Activated T-helper 9 cell treated with anti-CD3 and anti-CD28 coated beads, Interleukin-2, amount 50 U/mL, for 16 hours (primary cell): ENCODE measurements around the gene LPP.
"Not testable (repeated sequence)": the region's sequence is repeated elsewhere in the genome, so short reads cannot be mapped to it uniquely, and the experiment has no call there.

Experiments
- DNase-seq: peaks from one replicate; pipeline ENCODE4 v3.0.0-alpha.2; 2020; ENCODE audit warnings: low read depth

The LPP gene

GRCh38 chr3:188401244-188401993, 247.5 kb downstream of the LPP start:
- DNase-seq = no peak

GRCh38 chr3:188402229-188402628, 248.3 kb downstream of the LPP start:
- DNase-seq = no peak

GRCh38 chr3:188403404-188403803, 249.4 kb downstream of the LPP start:
- DNase-seq = no peak

GRCh38 chr3:188404124-188404523, 250.2 kb downstream of the LPP start:
- DNase-seq = no peak

GRCh38 chr3:188404701-188405100, 250.7 kb downstream of the LPP start:
- DNase-seq = no peak

- no peak for DNase-seq
These were observed 253.4 kb downstream of the LPP start for GRCh38 chr3:188407158-188407880.

GRCh38 chr3:188408831-188409230, 254.9 kb downstream of the LPP start:
- no peak for DNase-seq

GRCh38 chr3:188411750-188412149, 257.8 kb downstream of the LPP start:
- DNase-seq = no peak

- DNase-seq = no peak
These were observed 261.2 kb downstream of the LPP start for GRCh38 chr3:188415196-188415595.

- DNase-seq = no peak
These were observed 262.1 kb downstream of the LPP start for GRCh38 chr3:188416041-188416440.

- no peak for DNase-seq
These were observed 263.3 kb downstream of the LPP start for GRCh38 chr3:188417271-188417696.

- DNase-seq = no peak
These were observed 263.8 kb downstream of the LPP start for GRCh38 chr3:188417766-188418165.

- no peak for DNase-seq
These were observed 267.3 kb downstream of the LPP start for GRCh38 chr3:188421151-188421821.

- no peak for DNase-seq
These were observed 268.0 kb downstream of the LPP start for GRCh38 chr3:188421836-188422540.

GRCh38 chr3:188427981-188428380, 274.0 kb downstream of the LPP start:
- not testable (repeated sequence) for DNase-seq

GRCh38 chr3:188431040-188431439, 277.1 kb downstream of the LPP start:
- DNase-seq = no peak

GRCh38 chr3:188431553-188431952, 277.6 kb downstream of the LPP start:
- DNase-seq = no peak

- no peak for DNase-seq
These were observed 279.0 kb downstream of the LPP start for GRCh38 chr3:188432802-188433520.

- no peak for DNase-seq
These were observed 279.7 kb downstream of the LPP start for GRCh38 chr3:188433521-188434150.

- DNase-seq = no peak
These were observed 280.6 kb downstream of the LPP start for GRCh38 chr3:188434594-188434993.

GRCh38 chr3:188435266-188435665, 281.3 kb downstream of the LPP start:
- no peak for DNase-seq
